GM21526 (cell line): ENCODE data around the gene FAM222B.
"Not testable (repeated sequence)": the region's sequence is repeated elsewhere in the genome, so short reads cannot be mapped to it uniquely, and the experiment has no call there.

Experiments
- ATAC-seq: cut with Tn5 transposase; IDR thresholded peaks from one replicate; pipeline ENCODE4 v1.9.1; 2021; ENCODE audit warnings: moderate library complexity; ENCODE audit not compliant: unreplicated experiment, low FRiP score

FAM222B gene

GRCh38 chr17:28783161-28783560 lies 59.4 kb downstream of the FAM222B start:
- ATAC-seq, result no peak

GRCh38 chr17:28779601-28780000 lies 63.0 kb downstream of the FAM222B start:
- not testable (repeated sequence) for ATAC-seq

DNA sequence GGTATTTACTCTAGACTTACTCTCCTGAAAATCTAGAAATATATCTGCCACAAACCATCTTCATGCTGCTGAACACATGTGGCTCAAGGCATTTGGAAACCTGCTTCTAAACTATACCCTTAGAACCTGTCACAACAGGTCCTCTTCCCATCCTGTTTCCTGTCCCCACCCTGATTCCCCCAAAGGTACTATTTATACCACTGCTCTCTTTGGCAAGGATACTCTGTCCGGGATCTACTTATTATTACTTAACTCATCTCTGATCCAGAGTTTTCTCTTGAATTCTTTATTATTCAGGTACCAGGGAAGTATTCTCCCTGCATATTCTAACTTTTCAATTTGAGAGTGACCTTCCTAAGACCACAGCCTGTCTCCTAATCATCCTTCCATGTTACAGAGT lies 65.4 kb downstream of the FAM222B start:
- ATAC-seq, result no peak

GRCh38 chr17:28774206-28774605 lies 68.4 kb downstream of the FAM222B start:
- ATAC-seq, result no peak

GRCh38 chr17:28773736-28774135 lies 68.9 kb downstream of the FAM222B start:
- ATAC-seq, result no peak

DNA sequence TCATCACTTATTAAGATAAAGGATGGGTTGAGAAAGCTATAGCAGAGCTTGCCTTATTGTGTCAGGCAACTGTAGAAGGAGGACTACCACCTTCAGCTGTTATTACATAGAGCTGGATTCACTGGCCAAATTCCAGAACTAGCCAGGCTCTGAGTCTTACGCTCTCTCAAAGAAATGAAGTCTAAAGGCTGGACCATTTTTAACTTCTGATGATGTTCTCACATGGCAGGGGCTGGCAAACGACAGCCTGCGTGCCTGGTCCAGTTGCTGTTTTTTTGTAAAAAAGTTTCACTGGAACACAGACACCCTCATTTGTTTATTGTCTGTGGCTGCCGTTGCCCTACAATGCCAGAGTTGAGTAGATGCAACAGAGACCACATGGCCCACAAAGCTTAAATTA lies 77.6 kb downstream of the FAM222B start:
- no peak for ATAC-seq

DNA sequence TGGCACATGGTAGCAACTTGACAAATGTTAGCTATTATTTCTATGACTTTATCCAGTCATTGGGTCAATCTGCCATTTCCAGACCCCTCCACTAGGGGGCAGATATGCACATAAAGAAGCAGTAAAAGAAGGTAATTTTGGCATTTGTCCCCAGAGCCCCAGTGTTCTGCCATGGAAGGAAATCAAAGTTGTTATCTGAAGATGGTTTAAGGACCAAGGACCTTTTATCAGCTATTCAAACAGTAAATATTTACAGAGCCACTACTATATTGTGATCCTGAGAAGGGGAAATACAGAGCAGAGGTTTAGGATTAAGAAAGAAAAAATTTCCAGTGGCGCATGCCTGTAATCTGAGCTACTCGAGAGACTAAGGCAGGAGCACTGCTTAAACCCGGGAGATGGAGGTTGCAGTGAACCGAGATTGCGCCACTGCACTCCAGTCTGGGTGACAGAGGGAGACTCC lies 78.8 kb downstream of the FAM222B start:
- no peak for ATAC-seq

DNA sequence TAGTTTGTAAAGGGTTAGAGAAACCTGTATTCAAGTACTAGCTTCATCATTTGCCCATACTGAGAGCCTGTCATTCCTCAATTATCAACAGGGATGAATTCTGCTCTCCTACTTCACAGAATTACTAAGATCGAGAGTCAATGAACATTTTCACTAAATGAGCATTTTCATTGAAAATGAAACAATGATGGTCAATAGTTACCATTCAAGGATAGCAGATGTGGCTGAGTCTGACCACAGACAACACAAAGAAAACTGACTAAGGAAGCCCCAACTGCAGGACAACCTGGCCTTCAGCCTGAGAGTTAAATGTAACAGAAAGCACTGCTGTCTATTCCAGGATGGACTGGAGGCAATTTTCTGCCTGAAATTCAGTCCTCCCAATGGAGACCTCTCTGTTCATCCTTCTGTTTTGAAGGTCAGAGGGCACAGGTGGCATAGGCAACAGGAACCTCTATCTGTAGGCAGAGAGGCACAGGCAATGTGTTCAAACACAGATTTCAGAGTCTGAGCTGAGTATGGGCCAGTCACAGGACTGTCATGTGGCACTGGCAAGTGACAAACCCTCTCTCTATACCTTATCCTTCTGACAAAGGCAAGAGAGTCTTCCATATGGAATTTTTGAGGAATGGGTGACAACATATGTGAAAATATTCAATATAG lies 79.3 kb downstream of the FAM222B start:
- ATAC-seq, result no peak

DNA sequence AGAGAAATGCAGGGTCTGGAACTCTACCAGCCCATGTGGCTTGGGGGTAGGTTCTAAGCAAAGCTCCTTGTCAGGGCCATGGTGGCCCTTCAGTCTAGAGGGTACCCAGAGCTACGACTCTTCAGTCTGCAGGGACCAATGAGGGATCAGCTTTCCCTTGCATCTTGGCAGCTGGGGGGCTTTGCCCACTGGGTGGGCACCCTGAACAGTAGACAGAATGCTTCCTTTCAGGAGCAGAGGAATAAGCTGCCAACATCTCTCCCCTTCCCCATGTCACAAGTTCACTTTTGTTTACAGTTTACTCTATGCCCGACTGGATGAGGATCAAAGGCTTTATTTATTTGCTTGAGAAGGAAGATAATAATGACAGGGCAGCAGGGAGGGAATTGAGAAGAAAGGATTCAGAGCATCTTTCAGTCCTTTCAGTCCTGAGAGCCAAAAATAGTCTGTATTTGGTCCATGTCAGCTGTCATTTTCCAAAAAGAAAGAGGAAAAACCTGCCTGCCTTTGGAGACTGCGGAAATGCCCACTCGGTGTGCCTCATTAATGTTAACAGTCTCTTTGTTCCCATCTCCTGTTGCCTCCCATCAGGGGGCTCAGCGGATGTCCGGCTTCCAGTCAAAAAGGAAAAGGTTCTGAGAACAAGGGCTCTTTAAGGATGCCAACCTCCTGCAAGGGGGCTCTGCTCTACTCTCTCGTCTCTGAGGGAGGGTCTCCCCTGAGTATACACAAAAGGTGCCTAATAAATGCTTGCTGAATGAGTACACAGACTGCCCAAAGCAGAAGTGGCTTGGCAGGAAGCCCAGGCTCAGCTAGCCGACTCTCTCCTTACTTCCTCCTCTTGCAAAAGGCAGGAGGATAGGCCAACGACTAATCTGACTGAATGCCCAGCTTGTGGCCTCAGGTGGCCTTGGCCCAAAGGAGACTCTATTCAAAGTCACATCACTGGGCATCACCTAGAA lies 81.7 kb downstream of the FAM222B start:
- ATAC-seq, result no peak

GRCh38 chr17:28759256-28759865 lies 83.2 kb downstream of the FAM222B start:
- ATAC-seq, result no peak

GRCh38 chr17:28758411-28759121 lies 84.0 kb downstream of the FAM222B start:
- no peak for ATAC-seq

DNA sequence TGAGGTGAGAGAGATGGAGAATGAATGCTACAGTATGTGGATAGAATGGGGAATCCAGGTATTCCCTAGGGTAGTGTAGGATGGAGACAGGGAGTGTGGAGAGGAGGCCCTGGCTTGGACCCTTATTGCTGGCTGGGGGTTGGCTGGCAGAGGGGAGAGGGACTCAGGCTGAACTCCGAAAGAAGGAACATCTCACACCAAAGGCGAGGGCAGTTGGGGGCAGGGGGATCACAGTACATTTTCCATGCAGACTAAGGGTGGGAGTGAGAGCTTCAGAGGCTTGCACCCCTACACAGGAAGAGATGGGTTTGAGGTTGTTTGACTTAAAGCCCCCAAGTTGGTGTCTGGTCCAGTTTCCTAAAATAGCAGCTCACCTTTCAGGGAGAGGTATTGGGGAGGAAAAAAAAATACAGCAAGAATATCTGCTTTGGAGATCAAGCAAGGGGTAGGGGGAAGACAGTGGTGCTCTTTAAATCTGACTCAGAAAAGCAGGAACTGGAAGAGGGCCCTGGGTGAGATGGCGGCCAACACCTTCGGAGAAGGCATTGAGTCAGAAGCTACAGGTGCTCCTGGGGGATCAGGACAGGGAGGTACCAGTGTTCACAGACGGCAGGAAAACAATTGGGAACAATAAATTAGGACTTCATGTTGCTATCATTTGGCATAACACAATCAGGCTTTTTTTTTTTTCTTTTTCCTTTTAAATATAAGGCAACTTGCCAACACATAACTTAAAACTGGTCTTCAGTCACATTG lies 86.4 kb downstream of the FAM222B start:
- ATAC-seq, result no peak

DNA sequence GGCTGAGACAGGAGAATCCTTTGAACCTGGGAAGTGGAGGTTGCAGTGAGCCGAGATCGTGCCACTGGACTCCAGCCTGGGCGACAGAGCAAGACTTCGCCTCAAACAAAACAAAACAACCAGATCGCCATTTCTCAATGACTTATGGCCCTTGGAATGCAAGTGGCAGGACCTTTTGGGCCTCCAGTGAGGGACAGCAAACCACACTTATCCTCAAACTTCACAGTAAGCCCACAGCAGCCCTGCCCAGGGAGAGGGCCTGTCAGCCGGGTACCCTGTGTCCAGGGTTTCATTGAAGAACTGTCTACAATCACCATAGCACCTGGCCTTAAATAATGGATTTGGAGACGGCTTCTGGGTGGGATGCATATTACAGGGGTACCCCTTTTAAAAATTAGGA lies 87.1 kb downstream of the FAM222B start:
- no peak for ATAC-seq

- ATAC-seq, result no peak
These were observed 90.8 kb downstream of the FAM222B start for GRCh38 chr17:28751600-28752366.

GRCh38 chr17:28750178-28751047 lies 92.2 kb downstream of the FAM222B start:
- peak; percentile 55 for ATAC-seq

- no peak for ATAC-seq
These were observed 92.9 kb downstream of the FAM222B start for GRCh38 chr17:28749516-28750177.

DNA sequence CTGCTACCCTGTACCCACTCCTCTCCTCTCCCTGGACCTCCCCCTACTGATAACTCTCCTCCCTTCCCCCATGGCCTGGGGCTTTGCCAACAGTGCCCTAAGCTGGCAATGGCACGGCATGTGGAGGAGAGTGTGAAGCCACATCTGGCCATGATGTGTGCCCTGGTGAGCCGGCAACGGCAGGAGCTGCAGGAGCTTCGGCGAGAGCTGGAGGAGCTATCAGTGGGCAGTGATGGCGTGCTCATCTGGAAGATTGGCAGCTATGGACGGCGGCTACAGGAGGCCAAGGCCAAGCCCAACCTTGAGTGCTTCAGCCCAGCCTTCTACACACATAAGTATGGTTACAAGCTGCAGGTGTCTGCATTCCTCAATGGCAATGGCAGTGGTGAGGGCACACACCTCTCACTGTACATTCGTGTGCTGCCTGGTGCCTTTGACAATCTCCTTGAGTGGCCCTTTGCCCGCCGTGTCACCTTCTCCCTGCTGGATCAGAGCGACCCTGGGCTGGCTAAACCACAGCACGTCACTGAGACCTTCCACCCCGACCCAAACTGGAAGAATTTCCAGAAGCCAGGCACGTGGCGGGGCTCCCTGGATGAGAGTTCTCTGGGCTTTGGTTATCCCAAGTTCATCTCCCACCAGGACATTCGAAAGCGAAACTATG lies 93.6 kb downstream of the FAM222B start:
- ATAC-seq, result no peak
